Astrocyte of the spinal cord (primary cell): Measurements from ENCODE around the gene COG1.

ENCODE experiments used
- DNase-seq: peaks from one replicate; pipeline ENCODE4 v3.0.0; 2011; ENCODE audit warnings: low read depth, low spot score
- H3K4me3 ChIP-seq: 2 replicates; pipeline ENCODE4 v1.5.1; 2011; ENCODE audit warnings: low read depth, mild to moderate bottlenecking, low read length, moderate library complexity
- in situ Hi-C: cut with HindIII; loops from 2 replicates; pipeline ENCODE4 v1.10.0; 2017; ENCODE audit warnings: low sequenced_read_pairs
- TF ChIP-seq, protein P1 (sequence below): IDR thresholded peaks from 2 replicates; pipeline ENCODE4 v1.5.1; 2012; ENCODE audit warnings: low read depth, mild to moderate bottlenecking, low read length, inconsistent platforms

The COG1 gene

DNA sequence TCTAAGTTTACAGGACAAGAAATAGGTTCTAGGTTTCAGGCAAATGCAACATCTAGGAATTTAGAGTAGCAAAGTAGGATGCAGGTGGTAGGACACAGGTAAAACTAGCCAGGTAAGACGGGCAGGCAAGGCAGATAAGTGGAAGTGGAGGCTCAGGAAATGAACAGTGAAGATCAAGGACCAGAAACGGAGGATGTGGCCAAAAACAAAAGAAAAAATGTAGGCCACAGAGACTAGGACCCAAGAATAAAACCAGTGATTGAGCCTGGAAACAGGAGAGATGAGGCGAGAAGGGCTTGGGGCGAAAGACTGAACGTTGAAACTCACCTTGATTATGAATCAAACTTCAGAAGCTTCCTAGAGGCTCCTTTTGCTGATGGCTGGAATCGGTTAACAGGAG is 44.9 kb downstream of the COG1 start:
- no peak overlapping the region for H3K4me3 ChIP-seq
- in situ Hi-C loops, result no loop called here
- DNase-seq, result no peak
- TF ChIP-seq, protein P1, sequence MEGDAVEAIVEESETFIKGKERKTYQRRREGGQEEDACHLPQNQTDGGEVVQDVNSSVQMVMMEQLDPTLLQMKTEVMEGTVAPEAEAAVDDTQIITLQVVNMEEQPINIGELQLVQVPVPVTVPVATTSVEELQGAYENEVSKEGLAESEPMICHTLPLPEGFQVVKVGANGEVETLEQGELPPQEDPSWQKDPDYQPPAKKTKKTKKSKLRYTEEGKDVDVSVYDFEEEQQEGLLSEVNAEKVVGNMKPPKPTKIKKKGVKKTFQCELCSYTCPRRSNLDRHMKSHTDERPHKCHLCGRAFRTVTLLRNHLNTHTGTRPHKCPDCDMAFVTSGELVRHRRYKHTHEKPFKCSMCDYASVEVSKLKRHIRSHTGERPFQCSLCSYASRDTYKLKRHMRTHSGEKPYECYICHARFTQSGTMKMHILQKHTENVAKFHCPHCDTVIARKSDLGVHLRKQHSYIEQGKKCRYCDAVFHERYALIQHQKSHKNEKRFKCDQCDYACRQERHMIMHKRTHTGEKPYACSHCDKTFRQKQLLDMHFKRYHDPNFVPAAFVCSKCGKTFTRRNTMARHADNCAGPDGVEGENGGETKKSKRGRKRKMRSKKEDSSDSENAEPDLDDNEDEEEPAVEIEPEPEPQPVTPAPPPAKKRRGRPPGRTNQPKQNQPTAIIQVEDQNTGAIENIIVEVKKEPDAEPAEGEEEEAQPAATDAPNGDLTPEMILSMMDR, result no peak

DNA sequence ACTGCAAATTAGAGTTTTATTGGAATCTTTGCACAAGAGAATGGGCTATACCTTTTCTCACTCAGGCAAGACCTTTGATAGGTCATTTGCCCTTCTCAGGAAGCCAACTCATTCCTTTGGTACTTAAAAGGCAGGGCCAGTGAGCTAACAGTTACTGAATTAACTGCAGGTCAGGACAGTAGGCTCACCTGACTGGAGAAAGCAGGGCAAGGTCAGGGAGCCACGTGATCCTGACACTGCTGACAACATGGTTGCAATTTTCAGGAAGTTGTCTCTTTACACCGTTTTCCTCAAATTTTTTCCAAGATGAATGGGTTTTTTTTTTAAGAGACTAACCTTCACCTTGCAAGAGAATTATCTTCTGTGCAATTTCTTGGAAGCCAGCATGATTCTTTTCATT is 47.7 kb downstream of the COG1 start:
- in situ Hi-C loops, result no loop called here
- TF ChIP-seq, protein P1, result no peak
- DNase-seq, result no peak
- H3K4me3 ChIP-seq, result no peak overlapping the region

DNA sequence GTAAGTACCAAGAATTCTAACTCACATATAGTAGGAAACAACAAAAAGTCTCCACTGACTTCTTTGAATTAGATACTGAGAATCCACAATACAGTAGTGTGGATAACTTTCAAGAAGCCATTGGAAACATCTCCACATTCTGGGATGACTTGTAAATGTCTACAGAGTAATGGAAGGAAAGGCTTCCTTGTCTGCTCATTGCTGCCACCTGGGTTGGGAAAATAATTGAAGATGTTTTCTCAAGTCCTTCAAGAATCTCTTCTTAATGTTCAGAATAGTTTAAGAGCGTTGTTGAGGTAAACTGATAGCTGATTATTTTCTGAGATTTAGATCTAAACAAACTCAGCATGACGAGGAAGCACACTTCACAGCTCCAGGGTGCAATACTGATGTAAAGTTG is 54.9 kb downstream of the COG1 start:
- no peak for DNase-seq
- TF ChIP-seq, protein P1, result peak; percentile 22
- in situ Hi-C loops, result no loop called here
- H3K4me3 ChIP-seq, result no peak overlapping the region

DNA sequence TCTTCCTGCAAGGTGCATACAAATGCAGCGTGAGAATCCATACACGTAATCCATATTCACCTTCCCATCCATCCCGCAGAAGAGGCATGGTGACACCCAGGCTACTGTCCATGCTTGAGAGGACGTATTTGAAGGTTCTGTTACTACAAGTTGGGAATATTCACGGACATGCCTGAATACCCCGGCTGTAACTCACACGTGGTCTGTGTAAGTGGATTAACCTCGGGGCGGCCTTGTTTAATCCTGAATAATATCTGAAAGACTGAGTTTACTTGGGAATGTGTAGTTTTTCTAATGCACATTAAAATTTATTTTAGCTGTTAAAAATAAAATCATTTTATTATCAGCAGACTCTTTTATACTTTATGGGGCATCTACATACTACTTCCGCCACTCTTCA is 55.7 kb downstream of the COG1 start:
- in situ Hi-C loops, result no loop called here
- TF ChIP-seq, protein P1, result no peak

DNA sequence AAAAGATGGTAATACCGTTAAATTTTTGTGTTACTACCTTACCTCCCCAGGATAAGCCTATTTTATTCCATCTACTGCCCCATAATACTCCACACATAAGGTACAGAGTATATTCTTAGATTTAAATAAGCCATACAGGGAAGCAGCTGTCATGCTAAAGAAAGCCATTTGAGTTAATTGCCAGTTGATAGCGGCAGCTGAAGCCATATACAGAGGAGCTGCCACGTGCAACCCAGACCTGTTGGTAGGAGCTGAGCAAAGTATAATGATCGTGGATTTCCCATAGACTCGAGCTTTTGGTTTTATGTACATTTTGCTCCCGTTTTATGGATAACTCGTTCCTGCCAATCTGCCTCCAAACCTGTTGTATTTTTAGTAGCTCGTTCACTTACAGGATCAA is 56.8 kb downstream of the COG1 start:
- in situ Hi-C loops, result no loop called here
- DNase-seq, result no peak
- TF ChIP-seq, protein P1, result no peak
- no peak overlapping the region for H3K4me3 ChIP-seq

More for the DNA sequence above, 55.7 kb downstream of the COG1 start:
- H3K4me3 ChIP-seq, result no peak overlapping the region
- DNase-seq, result no peak

DNA sequence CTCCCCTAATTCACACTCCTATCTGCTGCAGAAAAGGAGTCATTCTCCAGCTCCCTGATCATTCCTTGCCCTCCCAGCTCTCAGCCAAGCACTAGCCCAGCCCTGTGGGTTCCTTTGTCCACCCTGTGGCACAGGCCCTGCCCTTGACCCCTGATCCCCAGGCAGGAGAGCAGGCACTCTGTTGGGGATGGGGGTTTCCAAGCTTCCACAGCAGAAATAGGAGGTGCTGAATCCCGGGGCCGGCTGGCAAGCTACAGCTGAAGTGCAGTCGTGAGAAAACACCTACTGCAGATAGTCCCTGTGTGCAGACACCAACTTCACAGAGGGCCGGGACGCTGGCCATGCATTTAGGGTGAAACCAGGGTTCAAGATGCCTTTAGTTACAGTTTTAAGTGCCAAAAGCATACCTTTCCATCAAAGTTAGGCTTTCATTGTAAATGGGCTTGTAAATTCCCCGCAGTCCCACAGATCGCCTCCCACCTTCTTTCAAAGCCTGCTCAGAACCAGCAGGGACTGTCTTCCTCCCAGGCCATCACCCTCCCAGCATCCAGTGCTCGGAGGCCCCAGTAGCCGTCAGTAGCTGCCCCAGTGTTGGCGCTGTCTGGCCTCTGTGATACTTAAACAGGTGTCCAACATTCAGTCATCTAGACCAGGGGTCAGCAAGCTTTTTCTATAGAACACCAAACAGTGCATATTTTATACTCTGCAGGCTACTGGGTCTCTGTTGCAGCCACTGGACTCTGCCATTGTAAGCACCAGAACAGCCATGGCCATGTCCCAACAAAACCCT is 58.2 kb downstream of the COG1 start:
- TF ChIP-seq, protein P1, result no peak
- in situ Hi-C loops, result no loop called here
- H3K4me3 ChIP-seq, result no peak overlapping the region
- no peak for DNase-seq
